Measurements from ENCODE around the gene SAE1. TPM values are rescaled to one million over a fixed set of nuclear protein-coding genes. Genes with fewer than 3 reads are reported as not detected.

The SAE1 gene
- total RNA-seq, 2 donors from 2014 or later: 48.4 to 73.0 TPM

- Histone ChIP-seq H3K36me3 (no peaks in the 10 kb centered on the region), H3K27me3 (replicated peaks; ENCODE audit: insufficient read depth) (no peaks in the 10 kb centered on the region), H3K4me3 (no peak overlapping the region), H3K4me1 (replicated peaks) (peaks cover 2% of the 10 kb centered on the region), H3K9me3 (no peaks in the 10 kb centered on the region), H3K27ac (peak overlapping the region; percentile 100)
- no peak for DNase-seq (ENCODE audit: low spot score)
- 42% methylated on average over 2 of the region's 2 CpGs for WGBS
- TF ChIP-seq POLR2A (IDR thresholded peaks at IDR 0.05) (no peak), POLR2AphosphoS5 (IDR thresholded peaks at IDR 0.05) (no peak), CTCF (IDR thresholded peaks at IDR 0.05) (no peak)
- intact Hi-C loops (cut with DNase I): loop anchor here (5.0 kb wide), 1 partner anchor 244 kb away; the partner anchor contains the start of gene ARHGAP35
Observed at GRCh38 chr19:47105874-47106273, 24.8 kb upstream of the SAE1 start.

GRCh38 chr19:47106821-47107201, 23.8 kb upstream of the SAE1 start:
- peak overlapping the region; percentile 100 for H3K27ac ChIP-seq
- intact Hi-C loops (cut with DNase I): loop anchor here (5.0 kb wide), 1 partner anchor 245 kb away; the partner anchor contains the start of gene ARHGAP35
- 45% methylated on average over 2 of the region's 2 CpGs for WGBS
- H3K4me1 ChIP-seq (replicated peaks): peaks cover 2% of the 10 kb centered on the region
- no peaks in the 10 kb centered on the region for H3K36me3 ChIP-seq
- no peaks in the 10 kb centered on the region for H3K9me3 ChIP-seq
- H3K4me3 ChIP-seq: no peak overlapping the region
- TF ChIP-seq POLR2A (IDR thresholded peaks at IDR 0.05) (no peak), CTCF (IDR thresholded peaks at IDR 0.05) (no peak), POLR2AphosphoS5 (IDR thresholded peaks at IDR 0.05) (no peak)
- H3K27me3 ChIP-seq (replicated peaks; ENCODE audit: insufficient read depth): no peaks in the 10 kb centered on the region
- no peak for DNase-seq (ENCODE audit: low spot score)

GRCh38 chr19:47107202-47107952, 23.3 kb upstream of the SAE1 start:
- peak overlapping the region; percentile 100 for H3K27ac ChIP-seq
- intact Hi-C loops (cut with DNase I): loop anchor here (5.0 kb wide), 1 partner anchor 245 kb away; the partner anchor contains the start of gene ARHGAP35
- WGBS: 11% methylated on average over 9 of the region's 9 CpGs
- H3K36me3 ChIP-seq: no peaks in the 10 kb centered on the region
- no peaks in the 10 kb centered on the region for H3K9me3 ChIP-seq
- H3K4me1 ChIP-seq (replicated peaks): peaks cover 2% of the 10 kb centered on the region
- no peak overlapping the region for H3K4me3 ChIP-seq
- TF ChIP-seq POLR2AphosphoS5 (IDR thresholded peaks at IDR 0.05) (peak; percentile 54), CTCF (IDR thresholded peaks at IDR 0.05) (no peak)
- no peaks in the 10 kb centered on the region for H3K27me3 ChIP-seq (replicated peaks; ENCODE audit: insufficient read depth)
- DNase-seq (ENCODE audit: low spot score): no peak

- no peak overlapping the region for H3K4me3 ChIP-seq
- peak overlapping the region; percentile 100 for H3K27ac ChIP-seq
- no peak for DNase-seq (ENCODE audit: low spot score)
- H3K4me1 ChIP-seq (replicated peaks): peaks cover 2% of the 10 kb centered on the region
- TF ChIP-seq POLR2AphosphoS5 (IDR thresholded peaks at IDR 0.05) (no peak), POLR2A (IDR thresholded peaks at IDR 0.05) (no peak), CTCF (IDR thresholded peaks at IDR 0.05) (no peak)
- H3K27me3 ChIP-seq (replicated peaks; ENCODE audit: insufficient read depth): no peaks in the 10 kb centered on the region
- no peaks in the 10 kb centered on the region for H3K9me3 ChIP-seq
- WGBS: 30% methylated on average over 9 of the region's 9 CpGs
- intact Hi-C loops (cut with DNase I): loop anchor here (5.0 kb wide), 1 partner anchor 246 kb away; the partner anchor contains the start of gene ARHGAP35
- H3K36me3 ChIP-seq: no peaks in the 10 kb centered on the region
Observed at GRCh38 chr19:47107953-47108746, 22.5 kb upstream of the SAE1 start.
